ENCODE measurements around the gene FBLN1. TPM values are rescaled to one million over a fixed set of nuclear protein-coding genes. Genes with fewer than 3 reads are reported as not detected.
"Not testable (repeated sequence)": the region's sequence is repeated elsewhere in the genome, so short reads cannot be mapped to it uniquely, and the experiment has no call there.

FBLN1 gene
- total RNA-seq, 2 donors from 2014 or later, result 587 to 972 TPM

DNA sequence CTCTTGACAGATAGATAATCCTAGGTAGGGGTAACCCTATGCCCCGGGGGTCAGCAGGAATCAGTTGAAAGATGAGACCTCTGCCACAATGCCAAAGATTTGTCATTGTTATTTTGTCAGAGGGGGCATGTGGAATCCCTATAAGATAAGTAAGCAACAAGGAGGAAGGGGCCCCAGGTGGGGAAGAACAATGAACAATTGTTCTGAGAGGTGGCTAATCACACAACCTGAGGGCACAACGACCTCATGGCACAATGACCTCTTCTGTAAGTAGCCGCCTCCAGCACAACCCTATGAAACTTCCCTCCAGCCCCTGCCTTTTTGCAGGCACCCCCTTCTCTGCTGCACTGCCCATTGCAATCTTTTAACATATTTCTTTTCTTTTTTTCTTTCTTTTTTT, 11.8 kb upstream of the FBLN1 start:
- H3K4me3 ChIP-seq, result no peak overlapping the region
- TF ChIP-seq CTCF (IDR thresholded peaks at IDR 0.05), result no peak
- no peak overlapping the region for H3K27ac ChIP-seq
- H3K36me3 ChIP-seq, result no peaks in the 10 kb centered on the region
- H3K4me1 ChIP-seq (ENCODE audit: control insufficient read depth in 1 of 2, low read depth in 2 of 2), result peaks cover 0 to 3% of the 10 kb centered on the region in 2 donors
- no peaks in the 10 kb centered on the region for H3K27me3 ChIP-seq (replicated peaks; ENCODE audit: insufficient read depth)
- DNase-seq (ENCODE audit: low spot score), result no peak
- H3K9me3 ChIP-seq, result no peaks in the 10 kb centered on the region
- ATAC-seq (ENCODE audit: insufficient number of reproducible peaks, low FRiP score, low read depth), result no peak

DNA sequence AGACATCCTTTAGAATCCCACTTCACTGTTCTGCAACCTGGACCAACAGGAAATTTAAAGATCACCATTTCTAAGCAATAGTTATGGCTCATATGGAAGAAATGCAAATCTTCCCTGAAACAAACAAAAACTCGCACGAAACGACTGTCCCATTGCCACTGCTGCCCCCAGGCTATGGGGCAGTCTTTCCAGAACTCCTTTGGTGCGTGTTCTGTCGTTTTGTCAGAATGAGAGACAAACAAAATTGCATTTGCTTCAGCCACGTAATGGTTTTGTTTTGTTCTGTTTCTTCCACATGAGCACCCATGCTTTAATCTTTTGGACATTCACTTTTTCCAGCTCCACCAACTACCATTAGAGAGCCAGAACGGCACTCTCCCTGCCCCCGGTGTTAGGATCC, 10.8 kb upstream of the FBLN1 start:
- Histone ChIP-seq H3K9me3 (no peaks in the 10 kb centered on the region), H3K4me3 (no peak overlapping the region), H3K4me1 (ENCODE audit: control insufficient read depth in 1 of 2, low read depth in 2 of 2) (peaks cover 0 to 11% of the 10 kb centered on the region in 2 donors), H3K27ac (no peak overlapping the region), H3K36me3 (no peaks in the 10 kb centered on the region), H3K27me3 (replicated peaks; ENCODE audit: insufficient read depth) (no peaks in the 10 kb centered on the region)
- DNase-seq (ENCODE audit: low spot score) (no peak), ATAC-seq (ENCODE audit: insufficient number of reproducible peaks, low FRiP score, low read depth) (no peak)
- TF ChIP-seq CTCF (IDR thresholded peaks at IDR 0.05), result no peak

- Histone ChIP-seq H3K36me3 (no peaks in the 10 kb centered on the region), H3K27me3 (replicated peaks; ENCODE audit: insufficient read depth) (no peaks in the 10 kb centered on the region), H3K9me3 (no peaks in the 10 kb centered on the region), H3K27ac (no peak overlapping the region), H3K4me1 (ENCODE audit: control insufficient read depth in 1 of 2, low read depth in 2 of 2) (peaks cover 0 to 20% of the 10 kb centered on the region in 2 donors), H3K4me3 (no peak overlapping the region)
- no peak for ATAC-seq (ENCODE audit: insufficient number of reproducible peaks, low FRiP score, low read depth)
- no peak for DNase-seq (ENCODE audit: low spot score)
- TF ChIP-seq CTCF (IDR thresholded peaks at IDR 0.05), result no peak
Measured at GRCh38 chr22:45493286-45493771, 9.4 kb upstream of the FBLN1 start.

DNA sequence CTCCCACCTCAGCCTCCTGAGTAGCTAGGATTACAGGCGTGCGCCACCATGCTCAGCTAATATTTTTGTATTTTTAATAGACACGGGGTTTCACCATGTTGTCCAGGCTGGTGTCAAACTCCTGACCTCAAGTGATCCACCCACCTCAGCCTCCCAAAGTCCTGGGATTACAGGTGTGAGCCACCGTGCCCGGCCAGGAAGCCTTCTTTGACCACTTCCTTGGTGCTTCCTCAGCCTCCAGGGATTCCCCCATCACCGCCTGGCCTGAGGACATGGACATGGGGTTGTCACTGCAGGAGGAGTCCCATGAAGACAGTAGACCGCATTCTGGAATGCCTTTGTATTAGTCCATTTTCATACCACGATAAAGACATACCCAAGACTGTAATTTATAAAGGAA, 8.4 kb upstream of the FBLN1 start:
- DNase-seq (ENCODE audit: low spot score); ATAC-seq (ENCODE audit: insufficient number of reproducible peaks, low FRiP score, low read depth); H3K9me3 ChIP-seq; H3K4me3 ChIP-seq; H3K36me3 ChIP-seq; H3K27ac ChIP-seq; H3K27me3 ChIP-seq (replicated peaks; ENCODE audit: insufficient read depth): not testable (repeated sequence)
- H3K4me1 ChIP-seq (ENCODE audit: control insufficient read depth in 1 of 2, low read depth in 2 of 2), result peaks cover 0 to 23% of the 10 kb centered on the region in 2 donors

GRCh38 chr22:45495616-45496015, 7.1 kb upstream of the FBLN1 start:
- not testable (repeated sequence) for DNase-seq (ENCODE audit: low spot score); H3K27me3 ChIP-seq (replicated peaks; ENCODE audit: insufficient read depth); ATAC-seq (ENCODE audit: insufficient number of reproducible peaks, low FRiP score, low read depth); H3K9me3 ChIP-seq; H3K4me3 ChIP-seq; H3K36me3 ChIP-seq; H3K27ac ChIP-seq
- peaks cover 0 to 23% of the 10 kb centered on the region in 2 donors for H3K4me1 ChIP-seq (ENCODE audit: control insufficient read depth in 1 of 2, low read depth in 2 of 2)

DNA sequence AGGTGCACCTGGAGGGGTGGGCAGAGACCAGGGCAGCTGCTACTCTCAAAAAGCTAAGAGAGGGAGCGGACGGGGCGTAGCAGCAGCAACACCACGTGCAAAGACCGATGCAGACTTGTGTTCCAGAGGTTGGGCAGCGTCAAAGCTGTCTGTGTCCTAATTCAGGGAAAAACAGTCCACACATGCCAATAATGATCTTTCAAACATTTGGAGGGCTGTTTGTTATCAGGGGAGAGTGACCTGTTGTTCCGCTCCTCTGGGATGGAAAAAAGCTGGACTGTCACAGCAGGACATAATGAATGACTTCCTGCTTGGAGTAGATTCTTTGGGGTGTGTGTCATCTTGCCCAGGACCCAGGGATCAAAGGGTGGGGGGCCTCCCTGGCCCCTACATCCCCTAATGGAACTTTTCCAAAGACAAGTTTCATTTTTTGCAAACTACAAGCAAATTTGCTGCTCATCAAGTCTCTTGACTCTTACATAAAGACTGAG, 6.2 kb upstream of the FBLN1 start:
- TF ChIP-seq CTCF (IDR thresholded peaks at IDR 0.05), result no peak
- no peak overlapping the region for H3K4me3 ChIP-seq
- H3K27ac ChIP-seq, result no peak overlapping the region
- H3K4me1 ChIP-seq (ENCODE audit: control insufficient read depth in 1 of 2, low read depth in 2 of 2), result peaks cover 0 to 23% of the 10 kb centered on the region in 2 donors
- no peaks in the 10 kb centered on the region for H3K36me3 ChIP-seq
- DNase-seq (ENCODE audit: low spot score) (no peak), ATAC-seq (ENCODE audit: insufficient number of reproducible peaks, low FRiP score, low read depth) (no peak)
- H3K9me3 ChIP-seq, result no peaks in the 10 kb centered on the region
- no peaks in the 10 kb centered on the region for H3K27me3 ChIP-seq (replicated peaks; ENCODE audit: insufficient read depth)
